Activated naive CD4-positive, alpha-beta T cell treated with anti-CD3 and anti-CD28 coated beads, Interleukin-2, amount 10 ng/mL, durations not matched to agents 7 days and 5 days (primary cell): ENCODE measurements around the gene ERI2.
"Not testable (repeated sequence)": the region's sequence is repeated elsewhere in the genome, so short reads cannot be mapped to it uniquely, and the experiment has no call there.

ENCODE experiments used
- CTCF ChIA-PET: fragments of 350-600 bp; sonication (Branson Sonifier 250); formaldehyde crosslinking; loops from one replicate; lab custom pipeline; 2021; ENCODE audit warnings: antibody characterized with exemption; lab: Charles Lee
- DNase-seq: peaks from one replicate; pipeline ENCODE4 v3.0.0-alpha.2; 2020
- H3K27ac Mint-ChIP-seq: one replicate; pipeline ENCODE4 v1.8.0; 2021; ENCODE audit warnings: mild to moderate bottlenecking, moderate library complexity, mixed read lengths
- H3K27me3 Mint-ChIP-seq: one replicate; pipeline ENCODE4 v1.8.0; 2021; ENCODE audit warnings: mild to moderate bottlenecking, mixed read lengths
- H3K36me3 Mint-ChIP-seq: one replicate; pipeline ENCODE4 v1.8.0; 2021; ENCODE audit warnings: mixed read lengths
- H3K4me1 Mint-ChIP-seq: one replicate; pipeline ENCODE4 v1.8.0; 2021; ENCODE audit warnings: mixed read lengths
- H3K4me3 Mint-ChIP-seq: one replicate; pipeline ENCODE4 v1.8.0; 2021; ENCODE audit warnings: mild to moderate bottlenecking, moderate library complexity, mixed read lengths
- H3K9me3 Mint-ChIP-seq: one replicate; pipeline ENCODE4 v1.8.0; 2021; ENCODE audit warnings: mixed read lengths

The ERI2 gene

GRCh38 chr16:20838240-20838639 is 32.0 kb upstream of the ERI2 start:
- H3K36me3 Mint-ChIP-seq = peaks cover 60% of the 10 kb centered on the region
- H3K4me1 Mint-ChIP-seq = peaks cover 4% of the 10 kb centered on the region
- H3K27me3 Mint-ChIP-seq = no peaks in the 10 kb centered on the region
- CTCF ChIA-PET = no interaction called here
- H3K27ac Mint-ChIP-seq = no peak overlapping the region
- DNase-seq = no peak
- no peak overlapping the region for H3K4me3 Mint-ChIP-seq
- peaks cover 9% of the 10 kb centered on the region for H3K9me3 Mint-ChIP-seq

GRCh38 chr16:20833086-20833485 is 26.8 kb upstream of the ERI2 start:
- CTCF ChIA-PET = interaction anchor here (1.4 kb wide), 1 partner anchor 26 kb away, joined by 5 read pairs; the partner anchor contains the start of genes ERI2 and REXO5
- Mint-ChIP-seq H3K27ac (no peak overlapping the region), H3K9me3 (peaks cover 9% of the 10 kb centered on the region), H3K27me3 (no peaks in the 10 kb centered on the region), H3K4me1 (no peaks in the 10 kb centered on the region), H3K4me3 (no peak overlapping the region), H3K36me3 (peaks cover 42% of the 10 kb centered on the region)
- DNase-seq = no peak

- no peak for DNase-seq
- Mint-ChIP-seq H3K27ac (no peak overlapping the region), H3K27me3 (no peaks in the 10 kb centered on the region), H3K9me3 (no peaks in the 10 kb centered on the region), H3K4me1 (no peaks in the 10 kb centered on the region), H3K36me3 (peaks cover 22% of the 10 kb centered on the region), H3K4me3 (no peak overlapping the region)
- CTCF ChIA-PET = no interaction called here
Observed at GRCh38 chr16:20830372-20830771, 24.1 kb upstream of the ERI2 start.

GRCh38 chr16:20829536-20829935 is 23.3 kb upstream of the ERI2 start:
- H3K27ac Mint-ChIP-seq = no peak overlapping the region
- H3K4me1 Mint-ChIP-seq = no peaks in the 10 kb centered on the region
- H3K27me3 Mint-ChIP-seq = no peaks in the 10 kb centered on the region
- CTCF ChIA-PET = no interaction called here
- no peak overlapping the region for H3K4me3 Mint-ChIP-seq
- peaks cover 17% of the 10 kb centered on the region for H3K36me3 Mint-ChIP-seq
- no peaks in the 10 kb centered on the region for H3K9me3 Mint-ChIP-seq
- no peak for DNase-seq

- H3K36me3 Mint-ChIP-seq = peaks cover 30% of the 10 kb centered on the region
Observed at GRCh38 chr16:20826039-20826566, 19.8 kb upstream of the ERI2 start.

GRCh38 chr16:20822521-20823325 is 16.5 kb upstream of the ERI2 start:
- Mint-ChIP-seq H3K27me3 (no peaks in the 10 kb centered on the region), H3K27ac (no peak overlapping the region), H3K9me3 (no peaks in the 10 kb centered on the region), H3K36me3 (peaks cover 37% of the 10 kb centered on the region), H3K4me1 (peaks cover 19% of the 10 kb centered on the region), H3K4me3 (no peak overlapping the region)
- CTCF ChIA-PET = no interaction called here
- no peak for DNase-seq

More at GRCh38 chr16:20826039-20826566, 19.8 kb upstream of the ERI2 start:
- H3K4me1 Mint-ChIP-seq = peaks cover 19% of the 10 kb centered on the region
- DNase-seq = no peak
- no peaks in the 10 kb centered on the region for H3K27me3 Mint-ChIP-seq
- H3K27ac Mint-ChIP-seq = no peak overlapping the region
- CTCF ChIA-PET = interaction anchor here (0.7 to 1.2 kb wide), 2 partner anchors 11 to 51 kb away, joined by 3 read pairs; no protein-coding TSS in a partner anchor
- H3K9me3 Mint-ChIP-seq = no peaks in the 10 kb centered on the region
- no peak overlapping the region for H3K4me3 Mint-ChIP-seq

- H3K4me1 Mint-ChIP-seq = peaks cover 19% of the 10 kb centered on the region
- CTCF ChIA-PET = no interaction called here
- no peak overlapping the region for H3K4me3 Mint-ChIP-seq
- DNase-seq = no peak
- no peak overlapping the region for H3K27ac Mint-ChIP-seq
- H3K9me3 Mint-ChIP-seq = no peaks in the 10 kb centered on the region
- H3K36me3 Mint-ChIP-seq = peaks cover 40% of the 10 kb centered on the region
- no peaks in the 10 kb centered on the region for H3K27me3 Mint-ChIP-seq
Observed at GRCh38 chr16:20821682-20822081, 15.4 kb upstream of the ERI2 start.

GRCh38 chr16:20818929-20819585 is 12.8 kb upstream of the ERI2 start:
- H3K4me1 Mint-ChIP-seq = peaks cover 26% of the 10 kb centered on the region
- H3K27me3 Mint-ChIP-seq = no peaks in the 10 kb centered on the region
- no peaks in the 10 kb centered on the region for H3K9me3 Mint-ChIP-seq
- peaks cover 39% of the 10 kb centered on the region for H3K36me3 Mint-ChIP-seq
- H3K4me3 Mint-ChIP-seq = no peak overlapping the region
- CTCF ChIA-PET = no interaction called here
- no peak overlapping the region for H3K27ac Mint-ChIP-seq
- no peak for DNase-seq

- H3K36me3 Mint-ChIP-seq = peaks cover 25% of the 10 kb centered on the region
- CTCF ChIA-PET = interaction anchor here (0.8 to 1.5 kb wide), 3 partner anchors 8 to 36 kb away, joined by 3 to 5 read pairs (median 3); partner anchors contain the start of genes ERI2 and REXO5
- no peak for DNase-seq
- H3K9me3 Mint-ChIP-seq = no peaks in the 10 kb centered on the region
- H3K4me1 Mint-ChIP-seq = peaks cover 16% of the 10 kb centered on the region
- no peak overlapping the region for H3K4me3 Mint-ChIP-seq
- peak overlapping the region; percentile 19 for H3K27ac Mint-ChIP-seq
- H3K27me3 Mint-ChIP-seq = no peaks in the 10 kb centered on the region
Observed at GRCh38 chr16:20814784-20815183, 8.5 kb upstream of the ERI2 start.

GRCh38 chr16:20812510-20812909 is 6.2 kb upstream of the ERI2 start:
- Mint-ChIP-seq H3K4me1 (peaks cover 25% of the 10 kb centered on the region), H3K36me3 (peaks cover 28% of the 10 kb centered on the region), H3K27ac (no peak overlapping the region), H3K9me3 (no peaks in the 10 kb centered on the region), H3K27me3 (no peaks in the 10 kb centered on the region), H3K4me3 (no peak overlapping the region)
- no peak for DNase-seq
- CTCF ChIA-PET = interaction anchor here (1.3 to 2.3 kb wide), 2 partner anchors 32 to 38 kb away, joined by 4 to 5 read pairs; no protein-coding TSS in a partner anchor

GRCh38 chr16:20811889-20812439 is 5.7 kb upstream of the ERI2 start:
- Mint-ChIP-seq H3K4me3 (no peak overlapping the region), H3K36me3 (peaks cover 25% of the 10 kb centered on the region), H3K4me1 (peaks cover 29% of the 10 kb centered on the region), H3K27ac (no peak overlapping the region), H3K9me3 (no peaks in the 10 kb centered on the region), H3K27me3 (no peaks in the 10 kb centered on the region)
- no peak for DNase-seq
- CTCF ChIA-PET = interaction anchor here (2.3 kb wide), 1 partner anchor 33 kb away, joined by 5 read pairs; no protein-coding TSS in a partner anchor

- Mint-ChIP-seq H3K4me1 (peaks cover 31% of the 10 kb centered on the region), H3K27ac (peak overlapping the region; percentile 57), H3K27me3 (no peaks in the 10 kb centered on the region), H3K9me3 (no peaks in the 10 kb centered on the region), H3K4me3 (peak overlapping the region; percentile 91), H3K36me3 (peaks cover 18% of the 10 kb centered on the region)
- DNase-seq = no peak
- CTCF ChIA-PET = interaction anchor here (1.6 kb wide), 2 partner anchors 37 to 39 kb away, joined by 4 to 5 read pairs; no protein-coding TSS in a partner anchor
Observed at GRCh38 chr16:20807862-20808261, 1.6 kb upstream of the ERI2 start.

GRCh38 chr16:20805684-20806167 is 546 bp downstream of the ERI2 start:
- CTCF ChIA-PET = interaction anchor here (1.1 to 2.0 kb wide), 3 partner anchors 11 to 69 kb away, joined by 3 to 7 read pairs (median 3); no protein-coding TSS in a partner anchor
- DNase-seq, H3K27me3 Mint-ChIP-seq, H3K9me3 Mint-ChIP-seq: not testable (repeated sequence)
- H3K4me1 Mint-ChIP-seq = peaks cover 26% of the 10 kb centered on the region
- H3K4me3 Mint-ChIP-seq = peak overlapping the region; percentile 91
- H3K36me3 Mint-ChIP-seq = peaks cover 16% of the 10 kb centered on the region
- H3K27ac Mint-ChIP-seq = peak overlapping the region; percentile 89
